Smooth muscle cell (in vitro differentiated cells): Measurements from ENCODE around the gene RABGAP1L. TPM values are rescaled to one million over a fixed set of nuclear protein-coding genes. Genes with fewer than 3 reads are reported as not detected.
A peak's percentile ranks its signal among the peaks of the same experiment; 100 is the strongest.
"Not testable (repeated sequence)": the region's sequence is repeated elsewhere in the genome, so short reads cannot be mapped to it uniquely, and the experiment has no call there.

Experiments
- DNase-seq: peaks from one replicate; lab custom pipeline; 2025; ENCODE audit not compliant: unreplicated experiment; lab: John Stamatoyannopoulos, UW
- H2AFZ ChIP-seq: fragments of 200-600 bp; sonication (generic); 2 replicates; pipeline ENCODE4 v1.6.0; 2016; ENCODE audit warnings: antibody characterized with exemption, low read depth, mild to moderate bottlenecking
- H3F3A ChIP-seq: fragments of 200-600 bp; sonication (generic); 2 replicates; pipeline ENCODE4 v1.6.0; 2017; ENCODE audit warnings: antibody characterized with exemption, low read depth
- H3K27ac ChIP-seq: fragments of 200-600 bp; sonication (generic); 2 replicates; pipeline ENCODE4 v1.5.1; 2016; ENCODE audit warnings: low read depth, mild to moderate bottlenecking
- H3K27me3 ChIP-seq: fragments of 200-600 bp; sonication (generic); 2 replicates; pipeline ENCODE4 v1.6.1; 2016; ENCODE audit warnings: low read depth, mild to moderate bottlenecking
- H3K36me3 ChIP-seq: fragments of 200-600 bp; sonication (generic); 2 replicates; pipeline ENCODE4 v1.5.1; 2016; ENCODE audit warnings: low read depth
- H3K4me1 ChIP-seq: fragments of 200-600 bp; sonication (generic); 2 replicates; pipeline ENCODE4 v1.5.1; 2016; ENCODE audit warnings: low read depth
- H3K4me2 ChIP-seq: fragments of 200-600 bp; sonication (generic); 2 replicates; pipeline ENCODE4 v1.6.0; 2016; ENCODE audit warnings: mild to moderate bottlenecking
- H3K4me3 ChIP-seq: fragments of 200-600 bp; sonication (generic); 2 replicates; pipeline ENCODE4 v1.5.1; 2016; ENCODE audit warnings: mild to moderate bottlenecking
- H3K79me2 ChIP-seq: fragments of 200-600 bp; sonication (generic); 2 replicates; pipeline ENCODE4 v1.6.0; 2016; ENCODE audit warnings: low read depth, mild to moderate bottlenecking
- H3K9ac ChIP-seq: fragments of 200-600 bp; sonication (generic); 2 replicates; pipeline ENCODE4 v1.6.0; 2016; ENCODE audit warnings: low read depth
- H3K9me3 ChIP-seq: fragments of 200-600 bp; sonication (generic); replicated peaks from 2 replicates; pipeline ENCODE4 v1.5.1; 2016; ENCODE audit warnings: low read depth
- H4K20me1 ChIP-seq: fragments of 200-600 bp; sonication (generic); 2 replicates; pipeline ENCODE4 v1.6.0; 2016; ENCODE audit warnings: low read depth
- WGBS: methylation state at CpG from one replicate; pipeline ENCODE4 v1.1.7; 2016; ENCODE audit warnings: low lambda C conversion rate; 5-methylcytosine and 5-hydroxymethylcytosine counted together
- polyA plus RNA-seq: library from polyadenylated mRNA; unstranded; fragments of >200 nt; fragmentation: Nextera tagmentation; extraction: Ambion mirVana; gene quantifications from 2 replicates; pipeline ENCODE4 v1.2.1, GENCODE V29; 2016
- total RNA-seq: library from RNA; depleted of rRNA; stranded (reverse); fragments of >200 nt; gene quantifications from 2 replicates; pipeline ENCODE4 v1.2.3, GENCODE V29; 2014
- TF ChIP-seq, protein P1 (sequence below): fragments of 200-600 bp; sonication (generic); IDR thresholded peaks from 2 replicates; pipeline ENCODE4 v1.5.1; 2017; ENCODE audit warnings: borderline replicate concordance, mild to moderate bottlenecking, antibody characterized with exemption; ENCODE audit not compliant: insufficient read depth, poor library complexity, severe bottlenecking

RABGAP1L gene
- total and polyA plus RNA-seq, 2 experiments from 2014 or later, result 4.8 to 24.7 TPM

DNA sequence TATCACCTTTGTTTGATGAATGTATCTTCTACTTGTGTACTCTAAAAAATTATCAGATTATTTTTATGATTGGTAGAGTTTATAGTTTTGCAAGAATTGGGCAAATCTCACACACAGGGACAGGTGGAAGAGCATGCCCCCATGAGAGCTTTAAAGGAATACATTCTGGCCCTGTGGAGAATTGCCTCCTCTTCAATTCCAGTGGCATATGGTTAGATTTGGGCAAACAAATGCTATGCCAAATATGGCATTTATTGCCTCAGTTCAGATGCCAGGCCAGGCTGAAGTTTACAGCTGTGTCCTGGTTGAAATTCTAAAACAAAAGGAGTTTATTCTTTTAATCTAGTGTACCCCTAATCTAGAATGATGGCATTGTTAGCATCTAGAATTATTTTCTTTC is 678.1 kb downstream of the RABGAP1L start:
- no peaks in the 10 kb centered on the region for H3K36me3 ChIP-seq
- no peaks in the 10 kb centered on the region for H3K4me1 ChIP-seq
- no peak overlapping the region for H3K27ac ChIP-seq
- no peaks in the 10 kb centered on the region for H3F3A ChIP-seq
- H2AFZ ChIP-seq, result no peak overlapping the region
- no peak overlapping the region for H3K9ac ChIP-seq
- H3K79me2 ChIP-seq, result no peaks in the 10 kb centered on the region
- H3K9me3 ChIP-seq, result no peaks in the 10 kb centered on the region
- H3K4me2 ChIP-seq, result no peak overlapping the region
- no peaks in the 10 kb centered on the region for H3K27me3 ChIP-seq
- DNase-seq, result no peak
- H4K20me1 ChIP-seq, result no peaks in the 10 kb centered on the region
- TF ChIP-seq, protein P1, sequence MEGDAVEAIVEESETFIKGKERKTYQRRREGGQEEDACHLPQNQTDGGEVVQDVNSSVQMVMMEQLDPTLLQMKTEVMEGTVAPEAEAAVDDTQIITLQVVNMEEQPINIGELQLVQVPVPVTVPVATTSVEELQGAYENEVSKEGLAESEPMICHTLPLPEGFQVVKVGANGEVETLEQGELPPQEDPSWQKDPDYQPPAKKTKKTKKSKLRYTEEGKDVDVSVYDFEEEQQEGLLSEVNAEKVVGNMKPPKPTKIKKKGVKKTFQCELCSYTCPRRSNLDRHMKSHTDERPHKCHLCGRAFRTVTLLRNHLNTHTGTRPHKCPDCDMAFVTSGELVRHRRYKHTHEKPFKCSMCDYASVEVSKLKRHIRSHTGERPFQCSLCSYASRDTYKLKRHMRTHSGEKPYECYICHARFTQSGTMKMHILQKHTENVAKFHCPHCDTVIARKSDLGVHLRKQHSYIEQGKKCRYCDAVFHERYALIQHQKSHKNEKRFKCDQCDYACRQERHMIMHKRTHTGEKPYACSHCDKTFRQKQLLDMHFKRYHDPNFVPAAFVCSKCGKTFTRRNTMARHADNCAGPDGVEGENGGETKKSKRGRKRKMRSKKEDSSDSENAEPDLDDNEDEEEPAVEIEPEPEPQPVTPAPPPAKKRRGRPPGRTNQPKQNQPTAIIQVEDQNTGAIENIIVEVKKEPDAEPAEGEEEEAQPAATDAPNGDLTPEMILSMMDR, result no peak
- H3K4me3 ChIP-seq, result no peak overlapping the region

DNA sequence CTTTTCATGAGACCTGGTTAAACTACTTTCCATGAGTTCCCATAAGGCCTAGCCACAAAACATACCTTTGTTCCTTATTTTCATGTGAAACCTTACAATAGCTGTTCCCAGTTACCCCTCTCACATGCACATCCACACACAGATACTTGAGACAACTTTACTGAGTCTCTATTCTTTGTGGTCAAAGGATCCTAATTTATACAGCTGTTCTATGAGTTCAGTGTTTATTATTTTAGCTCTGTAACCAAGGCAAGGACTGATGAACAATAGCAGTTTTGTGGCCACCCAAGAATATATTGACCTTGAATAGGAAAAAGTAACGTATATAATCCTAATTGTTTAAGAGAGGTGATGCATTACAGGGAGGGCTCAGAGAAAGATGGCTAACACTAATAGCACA is 679.9 kb downstream of the RABGAP1L start:
- H3K4me2 ChIP-seq, result no peak overlapping the region
- H3K4me1 ChIP-seq, result no peaks in the 10 kb centered on the region
- no peak overlapping the region for H2AFZ ChIP-seq
- H3K9me3 ChIP-seq, result no peaks in the 10 kb centered on the region
- no peaks in the 10 kb centered on the region for H4K20me1 ChIP-seq
- no peak overlapping the region for H3K27ac ChIP-seq
- H3F3A ChIP-seq, result no peaks in the 10 kb centered on the region
- no peaks in the 10 kb centered on the region for H3K27me3 ChIP-seq
- H3K9ac ChIP-seq, result no peak overlapping the region
- no peaks in the 10 kb centered on the region for H3K36me3 ChIP-seq
- no peaks in the 10 kb centered on the region for H3K79me2 ChIP-seq
- H3K4me3 ChIP-seq, result no peak overlapping the region
- no peak for DNase-seq
- WGBS, result 100% methylated on average over 1 of the region's 1 CpG
- TF ChIP-seq, protein P1, result no peak

DNA sequence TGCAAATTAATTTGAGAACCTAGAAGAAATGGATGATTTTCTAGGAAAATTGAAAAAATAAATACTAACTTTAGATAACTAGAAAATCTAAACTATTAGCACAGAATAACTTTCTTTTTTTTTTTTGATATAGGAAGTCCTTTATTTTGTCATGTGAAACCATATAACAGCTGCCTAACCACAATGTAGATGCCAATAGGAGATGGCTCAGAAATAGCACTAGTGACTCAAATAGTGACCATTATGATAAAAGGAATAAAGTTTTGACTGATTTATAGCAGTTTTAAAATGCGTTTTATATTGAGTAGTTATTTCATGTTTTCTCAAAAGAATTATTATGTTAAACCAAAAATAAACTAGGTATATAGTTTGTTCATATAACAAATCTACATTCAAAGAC is 682.4 kb downstream of the RABGAP1L start:
- Histone ChIP-seq H3K4me2 (no peak overlapping the region), H3K4me1 (no peaks in the 10 kb centered on the region), H3K4me3 (no peak overlapping the region), H3K27me3 (no peaks in the 10 kb centered on the region), H3F3A (no peaks in the 10 kb centered on the region), H3K9me3 (no peaks in the 10 kb centered on the region), H3K79me2 (no peaks in the 10 kb centered on the region), H3K36me3 (no peaks in the 10 kb centered on the region), H2AFZ (no peak overlapping the region), H4K20me1 (no peaks in the 10 kb centered on the region), H3K9ac (no peak overlapping the region), H3K27ac (no peak overlapping the region)
- DNase-seq, result no peak
- TF ChIP-seq, protein P1, result no peak
- 19% methylated on average over 1 of the region's 1 CpG for WGBS

DNA sequence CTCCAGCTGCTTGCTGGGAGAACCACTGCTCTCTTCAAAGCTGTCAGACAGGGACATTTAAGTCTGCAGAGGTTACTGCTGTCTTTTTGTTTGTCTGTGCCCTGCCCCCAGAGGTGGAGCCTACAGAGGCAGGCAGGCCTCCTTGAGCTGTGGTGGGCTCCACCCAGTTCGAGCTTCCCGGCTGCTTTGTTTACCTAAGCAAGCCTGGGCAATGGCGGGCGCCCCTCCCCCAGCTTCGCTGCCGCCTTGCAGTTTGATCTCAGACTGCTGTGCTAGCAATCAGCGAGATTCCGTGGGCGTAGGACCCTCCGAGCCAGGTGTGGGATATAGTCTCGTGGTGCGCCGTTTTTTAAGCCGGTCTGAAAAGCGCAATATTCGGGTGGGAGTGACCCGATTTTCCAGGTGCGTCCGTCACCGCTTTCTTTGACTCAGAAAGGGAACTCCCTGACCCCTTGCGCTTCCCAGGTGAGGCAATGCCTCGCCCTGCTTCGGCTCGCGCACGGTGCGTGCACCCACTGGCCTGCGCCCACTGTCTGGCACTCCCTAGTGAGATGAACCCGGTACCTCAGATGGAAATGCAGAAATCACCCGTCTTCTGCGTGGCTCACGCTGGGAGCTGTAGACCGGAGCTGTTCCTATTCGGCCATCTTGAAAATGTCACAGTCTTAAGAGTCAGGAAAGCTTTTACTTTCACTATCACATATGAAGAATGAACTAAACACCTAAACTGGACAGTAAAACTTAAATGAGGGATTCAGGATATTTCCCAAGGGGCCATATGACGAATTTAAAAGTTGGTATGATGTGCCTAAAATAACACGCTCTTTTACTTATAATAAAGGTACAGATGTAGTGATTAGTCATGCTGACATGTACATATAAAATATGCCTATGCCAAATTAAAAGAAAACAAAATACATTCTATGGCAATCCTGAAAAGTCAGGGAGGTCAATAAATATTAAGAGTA is 689.6 kb downstream of the RABGAP1L start:
- H3K79me2 ChIP-seq, H3K9ac ChIP-seq, H3F3A ChIP-seq, H4K20me1 ChIP-seq, H3K4me1 ChIP-seq, H3K36me3 ChIP-seq, H2AFZ ChIP-seq, H3K27me3 ChIP-seq, DNase-seq, H3K9me3 ChIP-seq: not testable (repeated sequence)
- WGBS, result 64% methylated on average over 29 of the region's 36 CpGs
- H3K4me3 ChIP-seq, result peak overlapping the region; percentile 32
- H3K27ac ChIP-seq, result peak overlapping the region; percentile 28
- H3K4me2 ChIP-seq, result peak overlapping the region; percentile 61
